GM12878 (cell line): ENCODE measurements around the gene NT5E.

Experiments
- CTCF ChIP-seq, 3 experiments: IDR thresholded peaks in 2 of 3; conservative IDR thresholded peaks in 1 of 3; 2 replicates each; pipeline ENCODE4 v1.5.1; 2011; ENCODE audit warnings: low read depth in 3 of 3, low read length in 3 of 3, mild to moderate bottlenecking in 3 of 3, control low read depth in 2 of 3, moderate library complexity in 2 of 3, inconsistent platforms in 1 of 3, mixed read lengths in 1 of 3; ENCODE audit not compliant: control insufficient read depth in 2 of 3, insufficient read depth in 1 of 3; ENCODE audit errors: extremely low read depth in 1 of 3
- EZH2 ChIP-seq: IDR thresholded peaks from 2 replicates; pipeline ENCODE4 v1.6.1; 2012; ENCODE audit warnings: low read depth, mild to moderate bottlenecking, control low read depth, inconsistent platforms, low read length, borderline replicate concordance; ENCODE audit not compliant: control insufficient read depth
- FOS ChIP-seq: IDR thresholded peaks from 3 replicates; pipeline ENCODE4 v1.6.1; 2011; ENCODE audit warnings: borderline replicate concordance; ENCODE audit not compliant: insufficient read length; ENCODE audit errors: extremely low read depth
- POLR2AphosphoS5 ChIP-seq: IDR thresholded peaks from 2 replicates; pipeline ENCODE4 v1.6.1; 2011; ENCODE audit warnings: mild to moderate bottlenecking, low read length, inconsistent platforms
- SREBF2 ChIP-seq: IDR thresholded peaks from 2 replicates; pipeline ENCODE4 v1.6.1; 2012; ENCODE audit warnings: mild to moderate bottlenecking, low read length
- TF ChIP-seq, protein P1 (sequence below): fragments of 450-650 bp; IDR thresholded peaks from 2 replicates; pipeline ENCODE4 v1.6.1; 2014; ENCODE audit warnings: mild to moderate bottlenecking
- TF ChIP-seq, protein P2 (sequence below): fragments of 450-650 bp; IDR thresholded peaks from 2 replicates; pipeline ENCODE4 v1.6.1; 2017; ENCODE audit warnings: mild to moderate bottlenecking, moderate library complexity
- TF ChIP-seq, protein P3 (sequence below): IDR thresholded peaks from 2 replicates; pipeline ENCODE4 v1.6.1; 2011; ENCODE audit warnings: low read depth, low read length, improper control_type of control experiment, borderline replicate concordance

GRCh38 chr6:85420551-85420950 is 29.3 kb upstream of the NT5E start:
- TF ChIP-seq CTCF (IDR thresholded peaks at IDR 0.05 in 2 of 3, conservative IDR thresholded peaks at IDR 0.05 in 1 of 3; ENCODE audit: control insufficient read depth in 2 of 3, extremely low read depth in 1 of 3, insufficient read depth in 1 of 3, low read depth in 3 of 3, low read length in 3 of 3) = no peak
- no peak for TF ChIP-seq EZH2
- TF ChIP-seq, protein P1, sequence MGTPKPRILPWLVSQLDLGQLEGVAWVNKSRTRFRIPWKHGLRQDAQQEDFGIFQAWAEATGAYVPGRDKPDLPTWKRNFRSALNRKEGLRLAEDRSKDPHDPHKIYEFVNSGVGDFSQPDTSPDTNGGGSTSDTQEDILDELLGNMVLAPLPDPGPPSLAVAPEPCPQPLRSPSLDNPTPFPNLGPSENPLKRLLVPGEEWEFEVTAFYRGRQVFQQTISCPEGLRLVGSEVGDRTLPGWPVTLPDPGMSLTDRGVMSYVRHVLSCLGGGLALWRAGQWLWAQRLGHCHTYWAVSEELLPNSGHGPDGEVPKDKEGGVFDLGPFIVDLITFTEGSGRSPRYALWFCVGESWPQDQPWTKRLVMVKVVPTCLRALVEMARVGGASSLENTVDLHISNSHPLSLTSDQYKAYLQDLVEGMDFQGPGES = no peak
- no peak for TF ChIP-seq SREBF2
- TF ChIP-seq POLR2AphosphoS5 = no peak
- TF ChIP-seq, protein P2, sequence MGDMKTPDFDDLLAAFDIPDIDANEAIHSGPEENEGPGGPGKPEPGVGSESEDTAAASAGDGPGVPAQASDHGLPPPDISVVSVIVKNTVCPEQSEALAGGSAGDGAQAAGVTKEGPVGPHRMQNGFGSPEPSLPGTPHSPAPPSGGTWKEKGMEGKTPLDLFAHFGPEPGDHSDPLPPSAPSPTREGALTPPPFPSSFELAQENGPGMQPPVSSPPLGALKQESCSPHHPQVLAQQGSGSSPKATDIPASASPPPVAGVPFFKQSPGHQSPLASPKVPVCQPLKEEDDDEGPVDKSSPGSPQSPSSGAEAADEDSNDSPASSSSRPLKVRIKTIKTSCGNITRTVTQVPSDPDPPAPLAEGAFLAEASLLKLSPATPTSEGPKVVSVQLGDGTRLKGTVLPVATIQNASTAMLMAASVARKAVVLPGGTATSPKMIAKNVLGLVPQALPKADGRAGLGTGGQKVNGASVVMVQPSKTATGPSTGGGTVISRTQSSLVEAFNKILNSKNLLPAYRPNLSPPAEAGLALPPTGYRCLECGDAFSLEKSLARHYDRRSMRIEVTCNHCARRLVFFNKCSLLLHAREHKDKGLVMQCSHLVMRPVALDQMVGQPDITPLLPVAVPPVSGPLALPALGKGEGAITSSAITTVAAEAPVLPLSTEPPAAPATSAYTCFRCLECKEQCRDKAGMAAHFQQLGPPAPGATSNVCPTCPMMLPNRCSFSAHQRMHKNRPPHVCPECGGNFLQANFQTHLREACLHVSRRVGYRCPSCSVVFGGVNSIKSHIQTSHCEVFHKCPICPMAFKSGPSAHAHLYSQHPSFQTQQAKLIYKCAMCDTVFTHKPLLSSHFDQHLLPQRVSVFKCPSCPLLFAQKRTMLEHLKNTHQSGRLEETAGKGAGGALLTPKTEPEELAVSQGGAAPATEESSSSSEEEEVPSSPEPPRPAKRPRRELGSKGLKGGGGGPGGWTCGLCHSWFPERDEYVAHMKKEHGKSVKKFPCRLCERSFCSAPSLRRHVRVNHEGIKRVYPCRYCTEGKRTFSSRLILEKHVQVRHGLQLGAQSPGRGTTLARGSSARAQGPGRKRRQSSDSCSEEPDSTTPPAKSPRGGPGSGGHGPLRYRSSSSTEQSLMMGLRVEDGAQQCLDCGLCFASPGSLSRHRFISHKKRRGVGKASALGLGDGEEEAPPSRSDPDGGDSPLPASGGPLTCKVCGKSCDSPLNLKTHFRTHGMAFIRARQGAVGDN = no peak
- no peak for TF ChIP-seq FOS
- TF ChIP-seq, protein P3, sequence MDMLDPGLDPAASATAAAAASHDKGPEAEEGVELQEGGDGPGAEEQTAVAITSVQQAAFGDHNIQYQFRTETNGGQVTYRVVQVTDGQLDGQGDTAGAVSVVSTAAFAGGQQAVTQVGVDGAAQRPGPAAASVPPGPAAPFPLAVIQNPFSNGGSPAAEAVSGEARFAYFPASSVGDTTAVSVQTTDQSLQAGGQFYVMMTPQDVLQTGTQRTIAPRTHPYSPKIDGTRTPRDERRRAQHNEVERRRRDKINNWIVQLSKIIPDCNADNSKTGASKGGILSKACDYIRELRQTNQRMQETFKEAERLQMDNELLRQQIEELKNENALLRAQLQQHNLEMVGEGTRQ = no peak
